HG02763 (cell line): ENCODE results near the gene CD300H.

Source experiments
- ATAC-seq: cut with Tn5 transposase; IDR thresholded peaks from one replicate; pipeline ENCODE4 v1.9.1; 2021; ENCODE audit warnings: mild to moderate bottlenecking, moderate library complexity; ENCODE audit not compliant: unreplicated experiment

CD300H gene

GRCh38 chr17:74512036-74512435, 55.3 kb downstream of the CD300H start:
- ATAC-seq = no peak
